Liver (tissue), 9 donors: ENCODE data around the gene RGS3. TPM values are rescaled to one million over a fixed set of nuclear protein-coding genes. Genes with fewer than 3 reads are reported as not detected.

Experiments
- DNase-seq: peaks from one replicate; pipeline ENCODE4 v3.0.0-alpha.2; 2017; ENCODE audit warnings: low spot score
- H3K27ac ChIP-seq, 2 donors: one replicate each; pipeline ENCODE4 v1.7.0; 2013; ENCODE audit warnings: inconsistent platforms in 2 of 2, low read length in 2 of 2, control low read depth in 1 of 2, low read depth in 1 of 2, mild to moderate bottlenecking in 1 of 2
- H3K27me3 ChIP-seq, 4 donors: one replicate each; pipeline versions ENCODE4 v1.6.1 to v1.7.0; 2013; ENCODE audit warnings: low read length in 3 of 4, inconsistent platforms in 1 of 4, mild to moderate bottlenecking in 1 of 4, moderate library complexity in 1 of 4; ENCODE audit not compliant: control insufficient read depth in 4 of 4, insufficient read depth in 4 of 4
- H3K36me3 ChIP-seq, 4 donors: one replicate each; pipeline versions ENCODE4 v1.6.1 to v1.7.0; 2013; ENCODE audit warnings: low read length in 3 of 4, mild to moderate bottlenecking in 3 of 4, low read depth in 1 of 4, moderate library complexity in 1 of 4; ENCODE audit not compliant: control insufficient read depth in 4 of 4, insufficient read depth in 3 of 4
- H3K4me1 ChIP-seq, 4 donors: one replicate each; pipeline versions ENCODE4 v1.6.1 to v1.7.0; 2013; ENCODE audit warnings: low read length in 3 of 4, mild to moderate bottlenecking in 3 of 4, moderate library complexity in 1 of 4; ENCODE audit not compliant: control insufficient read depth in 4 of 4, insufficient read depth in 4 of 4
- H3K4me3 ChIP-seq, 3 donors: one replicate each; pipeline versions ENCODE4 v1.6.1 to v1.7.0; 2013; ENCODE audit warnings: low read length in 3 of 3, control low read depth in 1 of 3, low read depth in 1 of 3, mild to moderate bottlenecking in 1 of 3
- H3K9ac ChIP-seq, 2 donors: one replicate each; pipeline ENCODE4 v1.7.0; 2013; ENCODE audit warnings: low read length in 2 of 2, mild to moderate bottlenecking in 2 of 2, moderate library complexity in 2 of 2, control low read depth in 1 of 2, low read depth in 1 of 2
- H3K9me3 ChIP-seq, 4 donors: one replicate each; pipeline versions ENCODE4 v1.6.1 to v1.7.0; 2013; ENCODE audit warnings: low read length in 3 of 4; ENCODE audit not compliant: control insufficient read depth in 4 of 4
- CTCF ChIP-seq: fragments of 150-350 bp; IDR thresholded peaks from 2 replicates; pipeline ENCODE4 v1.5.1; 2017; ENCODE audit warnings: improper control_type of control experiment, low read depth, low read length; ENCODE audit not compliant: missing input control
- GABPA ChIP-seq, 2 donors: IDR thresholded peaks in 1 of 2; conservative IDR thresholded peaks in 1 of 2; 2 replicates each; pipeline ENCODE4 v1.6.1; 2016; ENCODE audit warnings: antibody characterized with exemption in 2 of 2, mild to moderate bottlenecking in 1 of 2, moderate library complexity in 1 of 2
- HNF4G ChIP-seq: IDR thresholded peaks from 2 replicates; pipeline ENCODE4 v1.6.1; 2016; ENCODE audit warnings: antibody characterized with exemption
- RXRA ChIP-seq, 2 donors: IDR thresholded peaks; 2 replicates each; pipeline ENCODE4 v1.6.1; 2017 to 2018; ENCODE audit warnings: antibody characterized with exemption in 2 of 2, mild to moderate bottlenecking in 1 of 2
- TAF1 ChIP-seq: conservative IDR thresholded peaks from 2 replicates; pipeline ENCODE4 v1.6.1; 2016; ENCODE audit warnings: antibody characterized with exemption, mild to moderate bottlenecking
- YY1 ChIP-seq: IDR thresholded peaks from 2 replicates; pipeline ENCODE4 v1.6.1; 2016; ENCODE audit warnings: antibody characterized with exemption, mild to moderate bottlenecking
- WGBS: extraction: QIAGEN DNeasy Blood & Tissue Kit; methylation state at CpG from one replicate; pipeline ENCODE4 v1.1.7; 2013; 5-methylcytosine and 5-hydroxymethylcytosine counted together
- polyA plus RNA-seq, 2 donors: library from polyadenylated mRNA; stranded (reverse) in 1 of 2; unstranded in 1 of 2; fragments of 200-250 nt in 1 of 2; fragments of >200 nt in 1 of 2; fragmentation: Nextera tagmentation in 1 of 2; extraction: Ambion mirVana in 1 of 2; gene quantifications; one replicate each; pipeline versions ENCODE4 v1.2.1 to v1.2.3, GENCODE V29; 2013 to 2015
- total RNA-seq, 2 donors: library from RNA; depleted of rRNA; stranded (reverse); fragments of >200 nt; gene quantifications; one replicate each; pipeline ENCODE4 v1.2.3, GENCODE V29; 2014
- TF ChIP-seq, protein P1 (sequence below): IDR thresholded peaks from 2 replicates; pipeline ENCODE4 v1.6.1; 2016; ENCODE audit warnings: antibody characterized with exemption, mild to moderate bottlenecking
- donor health status: healthy.
- donor health status: healthy.
- donor health status: healthy.
- donor health status: healthy.
- donor health status: healthy.

The RGS3 gene
- total and polyA plus RNA-seq, 4 donors, result 13.0 to 65.0 (median 28.3) TPM

DNA sequence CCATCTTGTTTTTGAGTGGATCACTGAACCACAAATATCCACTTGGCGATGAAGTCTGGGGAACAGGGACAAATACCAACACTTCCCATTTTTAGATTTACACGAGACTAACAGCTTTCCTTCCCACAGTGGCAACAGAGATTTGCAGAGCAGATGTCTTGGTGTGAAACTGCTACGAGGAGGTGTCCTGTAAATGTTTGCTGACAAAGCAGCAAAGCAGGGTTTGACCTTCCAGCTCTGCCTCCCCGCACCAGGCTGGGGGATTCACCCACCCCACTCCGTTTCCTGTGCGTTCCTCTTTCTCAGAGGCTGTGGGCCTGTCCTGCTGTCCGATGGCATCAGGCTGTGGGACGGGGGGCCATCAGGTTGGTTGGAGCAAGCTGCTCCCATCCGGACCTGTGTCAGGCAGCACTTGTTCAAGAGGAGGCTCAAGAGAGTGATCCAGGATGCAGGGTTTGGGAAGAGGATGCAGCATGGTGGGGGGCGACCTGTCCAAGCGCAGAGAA, 693 bp upstream of the RGS3 start (continued):
- TF ChIP-seq, protein P1, sequence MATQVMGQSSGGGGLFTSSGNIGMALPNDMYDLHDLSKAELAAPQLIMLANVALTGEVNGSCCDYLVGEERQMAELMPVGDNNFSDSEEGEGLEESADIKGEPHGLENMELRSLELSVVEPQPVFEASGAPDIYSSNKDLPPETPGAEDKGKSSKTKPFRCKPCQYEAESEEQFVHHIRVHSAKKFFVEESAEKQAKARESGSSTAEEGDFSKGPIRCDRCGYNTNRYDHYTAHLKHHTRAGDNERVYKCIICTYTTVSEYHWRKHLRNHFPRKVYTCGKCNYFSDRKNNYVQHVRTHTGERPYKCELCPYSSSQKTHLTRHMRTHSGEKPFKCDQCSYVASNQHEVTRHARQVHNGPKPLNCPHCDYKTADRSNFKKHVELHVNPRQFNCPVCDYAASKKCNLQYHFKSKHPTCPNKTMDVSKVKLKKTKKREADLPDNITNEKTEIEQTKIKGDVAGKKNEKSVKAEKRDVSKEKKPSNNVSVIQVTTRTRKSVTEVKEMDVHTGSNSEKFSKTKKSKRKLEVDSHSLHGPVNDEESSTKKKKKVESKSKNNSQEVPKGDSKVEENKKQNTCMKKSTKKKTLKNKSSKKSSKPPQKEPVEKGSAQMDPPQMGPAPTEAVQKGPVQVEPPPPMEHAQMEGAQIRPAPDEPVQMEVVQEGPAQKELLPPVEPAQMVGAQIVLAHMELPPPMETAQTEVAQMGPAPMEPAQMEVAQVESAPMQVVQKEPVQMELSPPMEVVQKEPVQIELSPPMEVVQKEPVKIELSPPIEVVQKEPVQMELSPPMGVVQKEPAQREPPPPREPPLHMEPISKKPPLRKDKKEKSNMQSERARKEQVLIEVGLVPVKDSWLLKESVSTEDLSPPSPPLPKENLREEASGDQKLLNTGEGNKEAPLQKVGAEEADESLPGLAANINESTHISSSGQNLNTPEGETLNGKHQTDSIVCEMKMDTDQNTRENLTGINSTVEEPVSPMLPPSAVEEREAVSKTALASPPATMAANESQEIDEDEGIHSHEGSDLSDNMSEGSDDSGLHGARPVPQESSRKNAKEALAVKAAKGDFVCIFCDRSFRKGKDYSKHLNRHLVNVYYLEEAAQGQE, result no peak
- no peak for TF ChIP-seq HNF4G
- TF ChIP-seq YY1, result no peak
- TF ChIP-seq RXRA (IDR thresholded peaks at IDR 0.05), result no peak
- no peak for TF ChIP-seq TAF1

GRCh38 chr9:113464286-113464660, 746 bp downstream of the RGS3 start:
- DNase-seq, result no peak
- Histone ChIP-seq H3K4me3 (no peak overlapping the region), H3K27ac (peak overlapping the region; percentile 23 to 43)

More at GRCh38 chr9:113464286-113464660, 746 bp downstream of the RGS3 start:
- WGBS, result 84% methylated on average over 1 of the region's 1 CpG
- Histone ChIP-seq H3K36me3 (no peaks in the 10 kb centered on the region), H3K9ac (no peak overlapping the region), H3K9me3 (no peaks in the 10 kb centered on the region), H3K4me1 (peaks cover 8 to 30% (median 22%) of the 10 kb centered on the region in 4 donors), H3K27me3 (no peaks in the 10 kb centered on the region)
- TF ChIP-seq TAF1 (no peak), CTCF (no peak), GABPA (IDR thresholded peaks at IDR 0.05 in 1 of 2, conservative IDR thresholded peaks at IDR 0.05 in 1 of 2) (no peak)
- TF ChIP-seq, protein P1, result peak; percentile 5
